DOHH2 (cell line): ENCODE results near the gene ZNF256.

Experiments
- H3F3A ChIP-seq: fragments of 200-600 bp; sonication (generic), shearing (Covaris generic); 2 replicates; pipeline ENCODE4 v1.6.0; 2016; ENCODE audit warnings: antibody characterized with exemption, mild to moderate bottlenecking; ENCODE audit not compliant: control insufficient read depth, insufficient read depth
- H3K27ac ChIP-seq: fragments of 200-600 bp; sonication (generic); 2 replicates; pipeline ENCODE4 v1.5.1; 2014; ENCODE audit warnings: low read depth, mild to moderate bottlenecking, low read length, moderate library complexity
- H3K27me3 ChIP-seq: fragments of 200-600 bp; sonication (generic); 2 replicates; pipeline ENCODE4 v1.6.1; 2014; ENCODE audit warnings: mild to moderate bottlenecking, low read length, mixed read lengths; ENCODE audit not compliant: control insufficient read depth
- H3K36me3 ChIP-seq: fragments of 200-600 bp; sonication (generic); 2 replicates; pipeline ENCODE4 v1.6.1; 2014; ENCODE audit warnings: mild to moderate bottlenecking, low read length, moderate library complexity, mixed read lengths; ENCODE audit not compliant: control insufficient read depth
- H3K4me1 ChIP-seq: fragments of 200-600 bp; sonication (generic); 2 replicates; pipeline ENCODE4 v1.6.1; 2014; ENCODE audit warnings: mild to moderate bottlenecking, low read length, mixed read lengths; ENCODE audit not compliant: control insufficient read depth
- H3K4me2 ChIP-seq: fragments of 200-600 bp; sonication (generic); 2 replicates; pipeline ENCODE4 v1.6.0; 2014; ENCODE audit warnings: mild to moderate bottlenecking, low read length, moderate library complexity
- H3K4me3 ChIP-seq: fragments of 200-600 bp; sonication (generic); 2 replicates; pipeline ENCODE4 v1.5.1; 2014; ENCODE audit warnings: mild to moderate bottlenecking, low read length, mixed read lengths
- H3K79me2 ChIP-seq: fragments of 200-600 bp; sonication (generic); 2 replicates; pipeline ENCODE4 v1.6.1; 2014; ENCODE audit warnings: mild to moderate bottlenecking, low read length, mixed read lengths; ENCODE audit not compliant: control insufficient read depth
- H3K9me2 ChIP-seq: fragments of 200-600 bp; sonication (generic); replicated peaks from 2 replicates; pipeline ENCODE4 v1.6.1; 2014; ENCODE audit warnings: mild to moderate bottlenecking, low read length, mixed read lengths; ENCODE audit not compliant: control insufficient read depth
- H3K9me3 ChIP-seq: fragments of 200-600 bp; sonication (generic); 2 replicates; pipeline ENCODE4 v1.6.1; 2014; ENCODE audit warnings: antibody characterized with exemption, low read length, mixed read lengths; ENCODE audit not compliant: control insufficient read depth, insufficient read depth
- H4K20me1 ChIP-seq: fragments of 200-600 bp; sonication (generic); 2 replicates; pipeline ENCODE4 v1.6.0; 2014; ENCODE audit warnings: low read depth, mild to moderate bottlenecking, antibody characterized with exemption, low read length, moderate library complexity; ENCODE audit not compliant: control insufficient read depth, insufficient read depth
- CTCF ChIP-seq: fragments of 200-600 bp; sonication (generic); IDR thresholded peaks from one replicate; pipeline ENCODE4 v1.5.1; 2014; ENCODE audit warnings: antibody characterized with exemption, mild to moderate bottlenecking, low read depth, low read length; ENCODE audit not compliant: poor library complexity, severe bottlenecking
- EZH2phosphoT487 ChIP-seq: fragments of 200-600 bp; sonication (generic); IDR thresholded peaks from 2 replicates; pipeline ENCODE4 v1.6.1; 2017; ENCODE audit warnings: borderline replicate concordance, mild to moderate bottlenecking, antibody characterized with exemption, low read length, moderate library complexity, mixed read lengths

The ZNF256 gene

GRCh38 chr19:57954996-57955395, 7.5 kb upstream of the ZNF256 start:
- Histone ChIP-seq H3K4me3 (no peak overlapping the region), H3F3A (no peaks in the 10 kb centered on the region), H4K20me1 (no peaks in the 10 kb centered on the region), H3K36me3 (no peaks in the 10 kb centered on the region), H3K27me3 (no peaks in the 10 kb centered on the region), H3K9me3 (peaks cover 30% of the 10 kb centered on the region; the same call in 1 of the 2 replicates), H3K79me2 (no peaks in the 10 kb centered on the region), H3K9me2 (no peaks in the 10 kb centered on the region), H3K4me2 (no peak overlapping the region), H3K27ac (no peak overlapping the region), H3K4me1 (no peaks in the 10 kb centered on the region)
- TF ChIP-seq CTCF, result no peak
- TF ChIP-seq EZH2phosphoT487, result no peak

DNA sequence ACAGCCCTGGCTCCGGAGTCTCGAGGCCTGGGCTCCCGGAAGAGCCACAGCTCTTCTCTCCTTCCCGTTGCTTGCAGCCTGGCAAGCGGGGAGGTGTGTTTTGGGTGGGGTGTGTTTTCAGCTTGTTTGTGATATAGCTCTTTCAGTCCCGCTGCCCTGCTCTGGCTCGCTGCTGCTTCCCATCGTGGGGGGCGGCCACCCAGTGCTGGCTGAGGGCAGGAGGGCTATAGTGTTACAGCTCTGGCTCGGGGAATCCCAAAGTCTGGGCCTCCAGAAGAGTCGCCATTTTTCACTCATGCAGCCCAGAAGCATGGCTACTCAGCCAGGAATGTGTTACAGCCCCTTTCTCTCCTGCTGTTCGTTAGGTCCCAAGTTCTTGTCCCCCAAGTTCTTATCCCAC, 2.2 kb upstream of the ZNF256 start:
- Histone ChIP-seq H3K9me3 (peaks cover 54% of the 10 kb centered on the region; the same call in 1 of the 2 replicates), H3K27ac (no peak overlapping the region), H3K36me3 (no peaks in the 10 kb centered on the region), H3K4me3 (no peak overlapping the region), H3K4me1 (peaks cover 6% of the 10 kb centered on the region; the same call in 1 of the 2 replicates), H3K9me2 (no peaks in the 10 kb centered on the region), H3K4me2 (no peak overlapping the region), H3K79me2 (no peaks in the 10 kb centered on the region; the same call in 1 of the 2 replicates), H3K27me3 (no peaks in the 10 kb centered on the region), H4K20me1 (no peaks in the 10 kb centered on the region), H3F3A (no peaks in the 10 kb centered on the region)
- TF ChIP-seq EZH2phosphoT487 (no peak), CTCF (no peak)

- TF ChIP-seq EZH2phosphoT487, result no peak
- TF ChIP-seq CTCF, result no peak
- H3K4me3 ChIP-seq, result no peak overlapping the region
Measured at GRCh38 chr19:57949296-57949695, 1.8 kb upstream of the ZNF256 start.

More at GRCh38 chr19:57949296-57949695, 1.8 kb upstream of the ZNF256 start:
- Histone ChIP-seq H3K9me2 (no peaks in the 10 kb centered on the region), H3K36me3 (no peaks in the 10 kb centered on the region), H3K79me2 (no peaks in the 10 kb centered on the region; the same call in 1 of the 2 replicates), H3K9me3 (peaks cover 51% of the 10 kb centered on the region; the same call in 1 of the 2 replicates), H3K27me3 (no peaks in the 10 kb centered on the region), H3K4me1 (peaks cover 6% of the 10 kb centered on the region; the same call in 1 of the 2 replicates), H3K4me2 (no peak overlapping the region), H3F3A (no peaks in the 10 kb centered on the region), H4K20me1 (no peaks in the 10 kb centered on the region), H3K27ac (no peak overlapping the region)
